Activated CD8-positive, alpha-beta memory T cell treated with anti-CD3 and anti-CD28 coated beads for 4 hours (primary cell): ENCODE measurements around the gene C19orf81.
"Not testable (repeated sequence)": the region's sequence is repeated elsewhere in the genome, so short reads cannot be mapped to it uniquely, and the experiment has no call there.

ENCODE experiments used
- DNase-seq, 2 donors: peaks; one replicate each; pipeline ENCODE4 v3.0.0-alpha.2; 2020; ENCODE audit warnings: low read depth in 2 of 2

Gene C19orf81

GRCh38 chr19:50649433-50650391, at the start of gene C19orf81:
Gene C19orf81, plus strand, starts transcription at chr19:50649445. Its CDS starts 0 bp downstream, at chr19:50649445.
- no peak for DNase-seq

DNA sequence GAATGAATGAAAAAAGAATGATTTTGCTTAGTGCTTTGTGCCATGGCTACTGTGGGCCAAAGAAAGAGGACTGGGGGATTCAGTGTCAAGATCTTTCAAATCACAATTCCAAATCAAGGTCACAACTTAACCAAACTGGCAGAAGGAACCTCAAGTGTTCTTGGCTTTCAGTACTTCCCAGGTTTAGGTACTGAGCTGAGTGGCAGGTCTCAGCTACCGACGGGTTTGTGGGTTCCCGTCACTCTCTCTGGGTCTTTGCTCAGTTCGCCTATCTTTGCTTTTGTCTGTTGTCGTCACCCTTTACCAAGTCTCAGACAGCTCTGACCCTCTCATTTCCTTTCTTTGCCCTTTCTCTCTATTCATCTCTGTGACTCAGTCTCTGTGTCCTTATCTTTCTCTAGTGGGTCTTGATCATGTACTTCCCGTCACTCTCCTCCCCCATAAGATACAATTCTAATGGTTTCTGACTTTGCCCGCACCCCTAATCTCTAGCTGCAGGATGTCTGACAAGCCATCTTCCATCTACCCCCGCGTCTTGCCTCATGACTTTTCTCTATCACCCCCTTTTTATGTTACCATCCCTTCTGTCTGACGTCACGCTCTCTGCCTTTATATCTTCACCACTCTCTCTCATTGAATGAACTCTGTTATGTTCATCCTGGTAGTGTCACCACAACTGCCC, 47.7 kb upstream of the C19orf81 start:
- DNase-seq, result no peak

GRCh38 chr19:50602089-50602422, 47.2 kb upstream of the C19orf81 start:
- DNase-seq, result no peak

GRCh38 chr19:50602496-50602895, 46.7 kb upstream of the C19orf81 start:
- no peak for DNase-seq

DNA sequence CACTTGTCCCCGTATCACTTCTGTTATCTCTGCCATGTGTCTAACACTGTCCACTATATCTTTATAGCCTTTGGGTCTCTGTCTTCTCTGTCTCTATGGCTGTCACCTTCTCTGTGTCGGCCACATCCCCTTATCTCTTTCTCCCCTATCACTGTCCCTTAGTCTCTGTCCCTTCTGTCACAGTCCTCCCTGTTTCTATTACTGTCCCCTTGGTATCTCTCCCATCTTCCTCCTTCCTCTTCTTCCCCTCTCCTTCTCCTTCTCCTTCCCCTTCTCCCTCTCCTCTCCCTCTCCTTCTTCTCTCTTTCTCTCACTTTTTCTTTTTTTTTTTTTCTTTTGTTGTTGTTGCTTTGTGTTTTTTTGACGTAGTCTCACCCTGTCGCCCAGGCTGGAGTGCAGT, 46.3 kb upstream of the C19orf81 start:
- no peak for DNase-seq

GRCh38 chr19:50604264-50605073, 44.8 kb upstream of the C19orf81 start:
- not testable (repeated sequence) for DNase-seq

DNA sequence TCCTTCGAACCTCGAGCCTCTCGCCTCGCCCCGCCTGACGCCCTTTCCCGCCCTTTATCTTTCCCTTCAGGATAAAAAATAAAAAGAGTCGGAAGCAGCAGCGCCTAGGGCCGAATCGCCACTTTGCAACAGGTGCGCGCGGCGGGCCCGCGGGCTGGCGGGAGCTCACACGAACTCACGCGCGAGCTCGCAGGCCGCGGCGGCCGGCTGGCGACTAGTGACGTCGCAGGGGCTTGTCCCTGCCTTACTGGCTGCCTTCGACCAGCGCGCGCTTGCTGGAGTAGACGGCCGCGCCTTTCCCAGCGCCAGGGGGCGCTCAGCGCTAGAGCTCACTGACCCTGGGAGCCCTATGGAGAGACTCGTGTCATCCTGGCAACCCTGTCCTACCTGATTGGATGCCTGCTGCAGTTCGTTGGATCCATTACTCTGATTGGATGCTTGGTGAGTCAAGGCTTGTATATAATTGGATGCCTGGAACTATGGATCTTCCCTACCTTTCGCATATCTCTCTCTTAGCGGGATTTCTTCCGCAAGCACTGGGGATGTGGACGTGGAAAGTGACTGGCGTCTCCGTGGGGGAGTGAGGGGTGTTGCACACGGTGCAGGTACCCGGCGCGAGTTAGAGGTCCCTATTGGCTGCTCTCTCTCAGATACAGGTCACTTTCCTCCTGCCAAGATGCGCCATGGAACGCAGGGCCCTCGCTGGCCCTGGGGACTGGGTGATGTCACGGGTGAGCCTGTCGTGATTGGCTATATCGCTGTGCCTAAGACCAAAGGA, 43.0 kb upstream of the C19orf81 start:
- DNase-seq, result not testable (repeated sequence)

GRCh38 chr19:50607388-50607787, 41.9 kb upstream of the C19orf81 start:
- no peak for DNase-seq

DNA sequence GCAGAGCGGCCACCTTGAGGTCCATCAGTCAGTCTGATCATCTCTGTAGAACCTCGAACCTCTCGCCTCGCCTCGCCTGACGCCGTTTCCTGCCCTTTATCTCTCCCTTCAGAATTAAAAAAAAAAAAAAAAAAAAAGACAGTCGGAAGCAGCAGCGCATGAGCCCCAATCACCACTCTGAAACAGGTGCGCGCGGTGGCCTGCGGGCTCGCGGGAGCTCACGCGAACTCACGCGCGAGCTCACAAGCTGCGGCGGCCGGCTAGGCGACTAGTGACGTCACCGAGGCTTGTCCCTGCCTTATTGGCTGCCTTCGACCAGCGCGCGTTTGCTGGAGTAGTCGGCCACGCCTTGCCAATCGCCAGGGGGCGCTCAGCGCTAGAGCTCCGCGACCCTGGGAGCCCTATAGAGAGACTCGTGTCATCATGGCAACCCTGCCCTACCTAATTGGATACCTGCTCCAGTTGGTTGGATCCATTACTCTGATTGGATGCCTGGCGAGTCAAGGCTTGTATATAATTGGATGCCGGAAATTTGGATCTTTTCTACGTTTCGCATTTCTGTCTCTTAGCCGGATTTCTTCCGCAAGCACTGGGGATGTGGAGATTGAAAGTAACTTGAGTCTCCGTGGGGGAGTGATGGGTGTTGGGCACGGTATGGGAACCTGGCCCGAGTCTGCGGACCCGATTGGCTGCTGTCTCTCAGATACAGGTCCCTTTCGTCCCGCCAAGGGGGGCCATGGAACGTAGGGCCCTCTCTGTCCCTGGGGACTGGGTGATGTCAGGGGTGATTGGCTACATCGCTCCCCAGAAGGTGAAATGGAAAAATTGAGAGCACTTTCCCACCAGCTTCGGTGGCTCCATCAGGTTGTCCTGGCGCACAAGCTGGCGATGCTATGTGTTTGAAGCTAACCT, 41.1 kb upstream of the C19orf81 start:
- DNase-seq, result peak; percentile 40 to 63

DNA sequence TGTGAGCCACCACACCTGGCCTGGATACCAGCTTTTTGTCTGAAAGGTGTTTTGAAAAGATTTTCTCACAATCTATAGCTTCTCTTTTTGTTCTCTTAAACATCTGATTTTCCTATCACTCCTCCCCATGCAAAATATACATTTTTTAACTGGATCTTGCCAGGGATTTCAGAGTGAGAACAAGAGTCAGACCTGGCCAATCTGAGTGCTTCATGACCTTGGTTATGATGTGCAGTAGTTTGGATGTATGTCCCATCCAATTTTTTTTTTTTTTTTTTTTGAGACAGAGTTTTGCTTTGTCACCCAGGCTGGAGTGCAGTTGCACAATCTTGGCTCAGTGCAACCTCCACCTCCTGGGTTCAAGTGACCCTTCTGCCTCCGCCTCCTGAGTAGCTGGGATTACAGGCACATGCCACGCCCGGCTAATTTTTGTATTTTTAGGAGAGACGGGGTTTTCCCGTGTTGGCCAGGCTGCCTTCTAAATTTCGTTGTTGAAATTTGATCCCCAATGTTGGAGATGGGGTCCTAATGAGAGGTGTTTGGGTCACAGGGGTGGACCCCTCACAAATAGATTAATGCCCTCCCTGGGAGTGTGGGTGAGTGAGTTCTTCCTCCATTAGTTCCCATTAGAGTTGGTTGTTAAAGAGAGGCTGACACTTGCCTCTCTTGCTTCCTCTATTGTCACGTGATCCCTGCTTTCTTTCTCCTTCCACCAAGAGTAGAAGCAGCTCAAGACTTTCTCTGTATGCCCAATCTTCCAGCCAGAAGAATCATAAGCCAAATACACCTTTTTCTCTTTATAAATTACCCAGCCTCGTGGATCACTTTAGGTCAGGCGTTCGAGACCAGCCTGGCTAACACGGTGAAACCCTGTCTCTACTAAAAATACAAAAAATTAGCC, 36.5 kb upstream of the C19orf81 start:
- DNase-seq, result not testable (repeated sequence)

GRCh38 chr19:50618379-50618778, 30.9 kb upstream of the C19orf81 start:
- not testable (repeated sequence) for DNase-seq

DNA sequence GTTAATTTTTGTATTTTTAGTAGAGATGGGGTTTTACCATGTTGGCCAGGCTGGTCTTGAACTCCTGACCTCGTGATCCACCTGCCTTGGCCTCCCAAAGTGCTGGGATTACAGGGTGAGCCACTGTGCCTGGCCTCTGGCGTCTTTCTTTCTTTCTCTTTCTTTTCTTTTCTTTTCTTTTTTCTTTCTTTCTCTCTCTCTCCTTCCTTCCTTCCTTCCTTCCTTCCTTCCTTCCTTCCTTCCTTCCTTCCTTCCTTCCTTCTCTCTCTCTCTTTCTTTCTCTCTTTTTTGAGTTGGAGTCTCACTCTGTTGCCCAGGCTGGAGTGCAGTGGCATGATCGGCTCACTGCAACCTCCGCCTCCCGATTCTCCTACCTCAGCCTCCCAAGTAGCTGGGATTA, 30.1 kb upstream of the C19orf81 start:
- not testable (repeated sequence) for DNase-seq

GRCh38 chr19:50620394-50620906, 28.8 kb upstream of the C19orf81 start:
- not testable (repeated sequence) for DNase-seq

DNA sequence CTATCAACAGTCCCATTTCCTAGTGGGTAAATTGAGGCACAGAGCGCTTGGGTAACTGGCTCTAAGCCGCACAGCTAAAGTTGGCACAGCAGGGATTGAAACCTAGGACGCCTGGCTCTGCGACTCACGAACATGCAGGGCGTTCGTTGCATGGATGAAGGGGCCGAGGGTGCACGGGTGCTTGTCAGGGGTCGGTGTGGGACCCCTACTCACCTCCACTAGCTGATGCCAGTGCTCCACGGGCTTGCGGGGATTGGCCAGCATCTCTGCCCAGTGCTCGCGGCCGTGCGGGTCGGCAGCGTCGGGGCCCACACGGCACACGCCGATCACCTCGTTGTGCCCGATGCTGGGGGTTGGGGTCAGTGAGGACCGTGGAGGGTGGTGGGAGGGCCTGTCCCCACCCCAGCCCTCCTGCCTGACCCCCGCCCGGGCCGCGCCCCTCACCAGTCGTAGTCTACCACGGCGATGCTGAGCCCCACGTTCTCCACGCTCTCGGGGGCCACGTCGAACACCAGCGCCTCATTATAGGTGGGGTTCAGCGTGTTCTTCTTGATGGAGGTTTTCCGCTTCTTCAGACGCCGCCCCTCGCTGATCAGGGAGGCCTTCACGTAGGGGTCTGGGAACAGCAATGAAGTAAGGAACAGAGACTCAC, 24.2 kb upstream of the C19orf81 start:
- DNase-seq, result no peak

- DNase-seq, result no peak
Observed at GRCh38 chr19:50626011-50626410, 23.2 kb upstream of the C19orf81 start.

DNA sequence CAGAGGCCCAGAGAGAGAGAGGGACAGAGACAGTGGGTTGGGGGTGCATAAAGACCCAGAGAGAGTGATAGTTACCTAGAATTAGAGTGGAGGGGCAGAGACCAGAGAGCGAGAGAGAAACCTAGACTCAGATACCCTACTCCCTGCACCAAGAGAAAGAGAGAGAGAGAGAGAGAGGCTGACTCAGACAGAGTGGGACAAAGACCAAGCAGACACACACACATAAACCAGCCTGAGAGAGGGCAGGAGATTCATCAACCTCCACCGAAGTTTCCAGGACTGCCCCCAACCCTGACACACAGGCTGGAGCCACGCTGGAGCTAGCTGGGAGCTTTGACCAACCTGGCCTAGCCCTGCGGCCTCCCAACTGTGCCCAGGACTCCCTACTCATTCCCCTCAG, 22.4 kb upstream of the C19orf81 start:
- DNase-seq, result no peak

DNA sequence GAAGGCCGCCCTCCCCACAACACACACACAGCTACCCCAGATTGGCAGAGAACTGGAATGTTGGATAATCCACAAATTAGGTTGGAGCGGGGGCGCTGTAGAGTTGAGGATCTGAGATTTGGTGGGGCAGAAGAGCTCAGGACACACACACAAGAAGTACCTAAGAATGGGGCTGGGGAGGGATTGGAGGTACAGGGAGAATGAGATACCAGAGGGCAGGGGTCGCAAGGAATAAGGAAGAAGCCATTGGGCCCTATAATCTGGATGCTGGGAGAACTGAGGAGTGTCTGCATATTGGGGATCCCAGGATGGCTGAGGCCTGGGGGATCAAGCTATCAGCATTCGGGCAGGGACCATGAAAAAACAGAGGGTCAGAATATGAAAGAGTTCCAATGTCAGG, 21.1 kb upstream of the C19orf81 start:
- no peak for DNase-seq

- no peak for DNase-seq
Observed at GRCh38 chr19:50628551-50628950, 20.7 kb upstream of the C19orf81 start.
